HG02610 (cell line): ENCODE measurements around the gene STRN.
A peak's percentile ranks its signal among the peaks of the same experiment; 100 is the strongest.
"Not testable (repeated sequence)": the region's sequence is repeated elsewhere in the genome, so short reads cannot be mapped to it uniquely, and the experiment has no call there.

ENCODE experiments used
- ATAC-seq: cut with Tn5 transposase; IDR thresholded peaks from one replicate; pipeline ENCODE4 v1.9.1; 2021; ENCODE audit warnings: mild to moderate bottlenecking, moderate library complexity; ENCODE audit not compliant: unreplicated experiment

STRN gene

DNA sequence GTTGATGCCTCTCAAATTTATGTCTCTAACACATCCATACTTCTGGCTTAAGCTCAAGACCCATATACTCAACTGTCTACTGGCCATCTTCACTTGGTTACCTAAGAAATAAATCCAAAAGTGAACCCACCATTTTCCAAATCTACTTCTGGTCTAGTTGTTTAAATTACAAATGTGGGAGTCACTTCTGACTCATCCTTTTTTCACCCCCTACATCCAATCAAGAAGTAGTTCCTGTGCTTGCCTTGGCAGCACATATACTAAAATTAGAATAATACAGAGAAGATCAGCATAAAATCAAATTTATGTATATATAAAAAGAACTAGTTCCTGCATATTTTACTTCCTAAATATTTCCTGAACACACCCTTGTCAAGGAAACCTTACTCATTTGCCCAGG is 53.6 kb downstream of the STRN start:
- ATAC-seq: no peak

- ATAC-seq: no peak
These were observed 55.3 kb downstream of the STRN start for GRCh38 chr2:36911012-36911411.

- ATAC-seq: no peak
These were observed 60.1 kb downstream of the STRN start for GRCh38 chr2:36906277-36906676.

DNA sequence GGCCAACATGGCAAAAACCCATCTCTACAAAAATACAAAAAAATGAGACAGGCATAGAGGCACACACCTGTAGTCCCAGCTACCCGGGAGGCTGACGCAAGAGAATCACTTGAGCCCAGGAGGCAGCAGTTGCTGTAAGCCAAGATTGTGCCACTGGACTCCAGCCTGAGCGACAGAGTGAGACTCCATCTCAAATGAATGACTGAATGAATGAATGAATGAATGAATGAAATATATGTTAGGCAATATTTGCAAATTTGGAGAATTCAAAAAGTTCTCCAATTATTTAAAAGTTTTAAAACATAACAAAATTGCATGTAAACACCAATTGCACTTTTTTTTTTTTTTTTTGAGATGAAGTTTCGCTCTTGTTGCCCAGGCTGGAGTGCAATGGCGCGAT is 61.7 kb downstream of the STRN start:
- no peak for ATAC-seq

- ATAC-seq: no peak
These were observed 63.8 kb downstream of the STRN start for GRCh38 chr2:36902385-36903120.

DNA sequence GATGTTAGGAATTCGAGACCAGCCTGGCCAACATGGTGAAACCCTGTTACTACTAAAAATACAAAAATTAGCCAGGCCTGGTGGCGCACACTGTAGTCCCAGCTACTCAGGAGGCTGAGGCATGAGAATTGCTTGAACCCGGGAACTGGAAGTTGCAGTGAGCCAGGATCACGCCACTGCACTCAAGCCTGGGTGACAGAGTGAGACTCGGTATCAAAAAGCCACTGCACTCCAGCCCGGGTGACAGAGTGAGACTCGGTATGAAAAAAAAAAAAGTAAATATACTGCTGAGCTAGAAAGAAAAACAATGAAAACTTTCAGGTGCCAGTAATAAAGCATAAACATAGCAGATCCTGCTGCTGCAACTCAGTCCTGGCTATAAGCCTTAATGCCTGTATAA is 73.5 kb downstream of the STRN start:
- ATAC-seq: no peak

- ATAC-seq: no peak
These were observed 76.5 kb downstream of the STRN start for GRCh38 chr2:36889795-36890194.

DNA sequence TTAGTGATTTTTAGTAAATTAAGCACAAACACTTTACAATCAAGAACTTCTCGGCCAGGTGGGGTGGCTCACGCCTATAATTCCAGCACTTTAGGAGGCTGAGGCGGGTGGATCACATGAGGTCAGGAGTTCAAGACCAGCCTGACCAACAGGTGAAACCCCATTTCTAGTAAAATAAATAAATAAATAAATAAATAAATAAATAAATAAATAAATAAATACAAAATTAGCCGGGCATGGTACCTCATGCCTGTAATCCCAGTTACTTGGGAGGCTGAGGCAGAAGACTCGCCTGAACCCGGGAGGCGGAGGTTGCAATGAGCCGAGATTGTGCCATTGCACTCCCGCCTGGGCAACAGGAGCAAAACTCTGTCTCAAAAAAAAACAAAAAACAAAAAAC is 79.2 kb downstream of the STRN start:
- not testable (repeated sequence) for ATAC-seq

DNA sequence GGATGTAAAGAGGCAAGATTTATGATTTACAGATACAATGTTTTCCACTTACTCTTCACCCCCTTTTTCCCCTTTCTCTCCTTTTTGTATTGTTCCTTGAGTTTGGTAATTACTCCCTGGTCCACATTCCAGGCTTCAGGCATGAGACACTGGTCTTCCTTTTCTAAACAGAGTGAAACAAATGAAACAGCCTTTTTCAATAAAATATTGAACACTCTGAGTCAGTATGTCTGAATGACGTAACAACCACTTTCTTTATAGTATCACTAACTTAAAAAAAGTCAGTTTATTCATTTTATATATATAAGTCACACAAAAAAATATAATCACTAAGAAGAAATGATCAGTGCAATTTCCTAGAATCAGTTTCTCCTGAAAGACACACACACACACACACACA is 79.7 kb downstream of the STRN start:
- ATAC-seq: no peak

GRCh38 chr2:36885605-36886004 is 80.7 kb downstream of the STRN start:
- ATAC-seq: no peak

DNA sequence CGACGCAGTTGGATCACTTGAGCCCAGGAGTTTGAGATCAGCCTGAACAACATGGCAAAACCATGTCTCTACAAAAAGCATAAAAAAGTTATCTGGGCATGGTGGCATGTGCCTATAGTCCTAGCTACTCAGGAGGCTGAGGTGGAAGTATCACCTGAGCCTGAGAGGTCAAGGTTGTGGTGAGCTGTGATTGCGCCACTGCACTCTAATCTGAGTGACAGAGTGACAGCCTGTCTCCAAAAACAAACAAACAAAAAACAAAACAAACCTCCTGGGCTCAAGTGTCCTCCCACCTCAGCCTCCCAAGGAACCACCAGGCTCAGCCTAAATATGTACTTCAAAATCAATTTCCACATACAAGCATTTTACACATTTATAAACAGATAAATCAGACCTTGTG is 83.8 kb downstream of the STRN start:
- no peak for ATAC-seq

DNA sequence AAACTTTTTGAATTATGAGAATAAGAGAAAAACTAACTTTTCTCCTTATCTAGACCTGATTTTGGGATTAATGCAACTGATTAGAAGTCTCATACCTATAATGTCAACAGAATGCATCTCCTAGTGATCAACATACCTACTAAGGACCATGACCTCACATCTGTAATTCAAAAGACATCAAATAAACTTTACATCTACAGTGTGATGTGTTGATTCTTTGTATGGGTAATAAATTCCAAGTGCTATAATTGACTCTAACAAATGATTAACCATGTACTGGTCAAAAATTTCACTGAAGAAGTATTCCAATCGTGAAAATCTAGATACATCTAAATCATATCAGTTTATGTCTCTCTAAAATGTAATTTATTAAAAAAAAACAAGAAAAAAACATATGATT is 84.5 kb downstream of the STRN start:
- no peak for ATAC-seq

DNA sequence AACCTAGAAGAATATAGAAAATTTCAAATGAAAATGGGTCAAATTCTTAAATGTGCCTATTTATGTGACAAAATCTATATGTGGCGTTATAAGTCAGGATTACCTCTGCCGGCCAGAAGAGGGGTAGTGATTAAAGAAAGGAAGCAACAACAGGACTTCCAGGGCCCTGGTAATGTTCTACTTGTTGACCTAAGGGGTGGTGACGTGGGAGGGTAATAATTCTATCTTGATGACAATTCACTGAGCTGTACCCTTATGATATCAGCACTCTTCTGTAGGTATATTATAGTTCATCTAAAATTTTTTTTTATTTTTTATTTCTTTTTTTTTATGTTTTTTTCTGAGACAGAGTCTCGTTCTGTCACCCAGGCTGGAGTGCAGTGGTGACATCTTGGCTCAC is 87.9 kb downstream of the STRN start:
- no peak for ATAC-seq

- ATAC-seq: peak; percentile 45
These were observed 95.1 kb downstream of the STRN start for GRCh38 chr2:36871068-36871707.

DNA sequence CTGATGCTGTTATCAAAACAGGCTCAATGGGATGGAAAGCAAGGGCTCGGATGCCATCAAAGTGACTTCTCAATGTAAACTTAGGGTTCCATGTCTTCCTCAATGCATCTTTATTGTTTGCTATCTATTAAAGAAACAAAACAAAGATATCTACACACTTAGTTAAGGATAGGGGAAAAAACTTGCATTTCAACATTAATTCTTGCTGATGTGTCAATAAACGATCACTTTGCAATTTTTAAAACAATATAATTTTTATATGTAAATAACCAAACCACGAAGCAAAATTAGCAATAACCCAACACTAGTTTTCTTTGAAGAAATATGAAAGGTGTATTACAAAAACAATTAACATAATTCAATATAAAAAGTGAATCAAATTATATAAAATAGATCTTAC is 96.7 kb downstream of the STRN start:
- no peak for ATAC-seq

GRCh38 chr2:36861896-36862295 is 104.4 kb downstream of the STRN start:
- ATAC-seq: no peak

DNA sequence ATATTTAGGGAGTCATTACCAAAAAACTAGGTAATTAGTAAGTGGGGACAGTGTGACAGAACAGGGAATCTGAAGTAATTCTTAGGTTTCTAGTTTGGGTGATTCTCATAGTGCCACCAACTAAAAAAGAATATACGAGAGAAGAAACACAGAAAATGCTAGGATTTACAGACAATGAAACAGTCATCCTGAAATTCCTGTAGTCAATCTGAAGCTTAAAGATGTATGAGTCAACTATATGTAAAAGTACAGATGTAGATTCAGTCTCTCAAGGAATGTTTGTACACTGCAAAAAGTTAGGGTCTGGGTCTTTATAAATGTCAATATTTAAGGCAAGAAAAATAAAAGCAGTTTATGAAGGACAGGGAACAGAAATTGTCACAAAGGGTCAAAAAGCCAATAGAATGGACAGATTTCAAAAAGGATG is 107.0 kb downstream of the STRN start:
- ATAC-seq: peak; percentile 42

DNA sequence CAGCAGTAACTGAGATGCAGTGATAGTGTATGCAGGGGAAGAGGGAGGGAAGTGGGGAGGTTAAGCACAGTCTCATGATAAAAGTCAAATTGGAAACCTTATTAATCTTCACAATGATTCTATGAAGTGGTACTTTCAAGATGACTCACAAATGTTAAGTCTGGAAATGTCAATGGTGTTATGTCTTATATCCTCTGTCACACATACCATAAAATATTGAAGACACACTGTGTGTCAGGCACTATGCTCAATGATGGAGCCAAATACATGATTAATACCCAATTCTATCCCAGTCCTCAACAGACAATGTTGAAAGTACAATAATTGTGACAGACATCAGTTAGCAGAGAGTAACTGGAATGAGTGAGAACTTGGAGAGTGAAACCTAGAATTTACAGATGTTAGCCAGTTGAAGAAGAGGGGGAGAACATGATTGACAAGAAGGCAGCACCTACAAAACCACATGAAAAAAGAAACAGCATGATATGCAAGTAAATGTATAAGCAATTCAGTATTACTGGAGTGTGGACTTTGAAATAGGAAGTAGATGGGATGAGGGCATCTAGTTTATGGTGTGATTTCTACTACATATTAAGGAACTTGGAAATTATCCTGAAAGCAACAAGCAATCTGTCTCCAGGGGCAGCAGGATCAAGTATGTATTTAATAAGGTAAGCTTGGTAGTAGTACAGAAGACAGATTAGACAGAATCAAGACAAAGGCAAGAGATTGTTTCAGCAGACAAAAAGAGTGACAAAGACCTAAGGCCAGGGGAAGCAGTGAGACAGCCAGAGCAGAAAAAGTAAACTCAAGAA is 107.6 kb downstream of the STRN start:
- peak; percentile 65 for ATAC-seq

DNA sequence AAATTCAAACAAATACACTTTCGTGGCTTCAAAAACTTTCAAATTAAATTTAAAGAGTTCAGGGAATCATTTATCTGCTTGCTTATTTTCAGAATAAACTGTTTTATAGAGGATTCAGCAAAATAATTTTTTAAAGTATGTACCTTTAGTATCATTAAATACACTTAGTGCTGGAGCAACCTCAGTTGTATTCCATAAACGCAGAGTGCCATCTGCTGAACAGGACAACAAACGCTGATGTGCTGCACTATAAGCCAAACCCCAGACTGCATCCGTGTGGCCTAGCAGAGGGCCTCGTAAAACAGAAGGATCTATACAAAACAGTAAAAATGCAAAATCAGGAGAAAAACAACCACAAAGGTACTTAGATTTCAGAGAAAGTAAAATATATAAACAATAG is 108.6 kb downstream of the STRN start:
- ATAC-seq: no peak

GRCh38 chr2:36855429-36855828 is 110.9 kb downstream of the STRN start:
- no peak for ATAC-seq

DNA sequence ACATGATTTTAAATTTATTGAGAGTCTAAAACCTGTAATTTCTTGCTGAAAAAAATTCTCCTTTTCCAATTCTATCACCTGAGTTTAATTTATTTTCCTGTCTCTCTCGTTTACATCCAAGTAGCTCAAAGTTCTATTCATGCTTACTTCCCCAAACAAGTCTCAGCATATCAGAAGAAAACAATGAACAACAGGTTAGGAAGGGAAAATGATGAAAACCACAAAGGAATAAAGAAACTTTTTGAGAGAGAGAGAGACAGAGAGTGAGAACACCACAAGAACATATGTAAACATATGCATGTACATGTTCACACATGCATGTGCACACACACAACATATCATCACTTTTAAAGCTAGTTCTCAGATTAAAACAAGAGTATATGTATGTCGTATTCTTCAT is 112.1 kb downstream of the STRN start:
- no peak for ATAC-seq

DNA sequence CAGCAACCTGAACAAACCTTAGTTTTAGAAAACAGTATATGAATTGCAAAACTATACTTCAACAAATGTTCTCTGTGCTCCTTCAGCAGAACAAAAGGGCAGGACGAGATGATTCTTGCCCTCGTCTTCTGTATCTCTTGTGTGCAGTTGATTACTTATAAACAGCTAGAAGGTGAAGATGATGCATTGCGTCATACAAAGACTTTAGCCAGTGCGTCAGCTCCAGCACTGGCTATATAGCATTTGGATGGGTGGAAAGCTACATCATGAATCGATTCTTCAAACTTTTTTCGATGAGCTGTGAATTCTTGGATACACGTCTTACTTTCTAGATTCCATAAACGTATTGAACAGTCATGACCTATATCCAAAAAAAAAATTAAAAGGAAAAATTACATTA is 117.1 kb downstream of the STRN start:
- ATAC-seq: no peak
